ENCODE measurements around the gene INPP5F. TPM values are rescaled to one million over a fixed set of nuclear protein-coding genes. Genes with fewer than 3 reads are reported as not detected.

INPP5F gene
- total and polyA plus RNA-seq, 9 of the 15 experiments (the other 6 are each of a cell fraction or from before 2014, with no cell fraction given), result 1.6 to 7.3 (median 6.0) TPM

DNA sequence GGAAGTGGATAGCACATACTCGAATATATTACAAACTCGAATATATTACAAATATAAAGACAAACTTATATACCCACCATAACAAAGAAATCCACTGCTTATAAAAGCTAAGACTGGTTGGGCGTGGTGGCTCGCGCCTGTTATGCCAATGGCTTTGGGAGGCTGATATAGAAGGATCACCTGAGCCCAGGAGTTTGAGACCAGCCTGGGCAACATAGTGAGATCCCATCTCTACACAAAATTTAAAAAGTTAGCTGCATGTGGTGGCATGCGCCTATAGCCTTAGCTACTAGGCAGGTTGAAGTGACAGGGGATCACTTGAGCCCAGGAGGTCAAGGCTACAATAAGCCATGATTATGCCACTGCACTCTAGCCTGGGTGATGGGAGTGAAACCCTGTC is 126.4 kb downstream of the INPP5F start:
- Histone ChIP-seq H3K27me3 (ENCODE audit: control insufficient read depth in 2 of 2, insufficient read depth in 2 of 2, low read length in 2 of 2) (no peaks in the 10 kb centered on the region), H3K9me1 (ENCODE audit: control insufficient read depth, insufficient read depth, low read length) (no peaks in the 10 kb centered on the region), H3K4me2 (ENCODE audit: insufficient read depth, low read length) (no peak overlapping the region), H3K9ac (ENCODE audit: insufficient read depth in 1 of 2, low read depth in 2 of 2, low read length in 2 of 2) (no peak overlapping the region), H4K20me1 (replicated peaks; ENCODE audit: control insufficient read depth, insufficient read depth, low read length) (no peaks in the 10 kb centered on the region), H2AFZ (ENCODE audit: low read depth, low read length) (no peak overlapping the region), H3K9me3 (replicated peaks; ENCODE audit: control insufficient read depth, insufficient read depth, low read depth, low read length) (no peaks in the 10 kb centered on the region), H3K36me3 (ENCODE audit: control insufficient read depth, insufficient read depth, low read length) (peaks cover 72% of the 10 kb centered on the region), H3K79me2 (ENCODE audit: control insufficient read depth, insufficient read depth, low read length) (no peaks in the 10 kb centered on the region), H3K4me3 (no peak overlapping the region), H3K4me1 (replicated peaks in 1 of 2; ENCODE audit: control insufficient read depth in 2 of 2, insufficient read depth in 2 of 2, low read length in 2 of 2) (no peaks in the 10 kb centered on the region), H3K27ac (ENCODE audit: extremely low read depth, low read depth, low read length) (no peak overlapping the region)
- FAIRE-seq, result no peak
- 98% methylated on average over 6 of the region's 6 CpGs for WGBS (ENCODE audit: insufficient coverage, low coverage, missing lambda C conversion rate)
- in situ Hi-C loops (cut with MboI), result loop anchor here (5.0 kb wide), 1 partner anchor 100 kb away; no protein-coding TSS in a partner anchor
- intact Hi-C loops (cut with micrococcal nuclease), result no loop called here
- no peak for DNase-seq (ENCODE audit: extremely low read depth in 1 of 4, low spot score in 3 of 4)
- no peak for ATAC-seq
- POLR2A ChIA-PET, result no interaction called here
- no TSS peak for BruUV-seq (replicated peaks)
- CTCF ChIA-PET (ENCODE audit: low intra/inter-chr PET ratio), result interaction anchor here (0.7 kb wide), 1 partner anchor 415 kb away, joined by 5 read pairs; no protein-coding TSS in a partner anchor
- TF ChIP-seq ZNF175 (CRISPR knock-in tag; IDR thresholded peaks at IDR 0.05; ENCODE audit: low read depth), result no peak
- TF ChIP-seq FUS (optimal IDR thresholded peaks at IDR 0.05; ENCODE audit: low read depth, low read length), result no peak
- TF ChIP-seq, protein P1, sequence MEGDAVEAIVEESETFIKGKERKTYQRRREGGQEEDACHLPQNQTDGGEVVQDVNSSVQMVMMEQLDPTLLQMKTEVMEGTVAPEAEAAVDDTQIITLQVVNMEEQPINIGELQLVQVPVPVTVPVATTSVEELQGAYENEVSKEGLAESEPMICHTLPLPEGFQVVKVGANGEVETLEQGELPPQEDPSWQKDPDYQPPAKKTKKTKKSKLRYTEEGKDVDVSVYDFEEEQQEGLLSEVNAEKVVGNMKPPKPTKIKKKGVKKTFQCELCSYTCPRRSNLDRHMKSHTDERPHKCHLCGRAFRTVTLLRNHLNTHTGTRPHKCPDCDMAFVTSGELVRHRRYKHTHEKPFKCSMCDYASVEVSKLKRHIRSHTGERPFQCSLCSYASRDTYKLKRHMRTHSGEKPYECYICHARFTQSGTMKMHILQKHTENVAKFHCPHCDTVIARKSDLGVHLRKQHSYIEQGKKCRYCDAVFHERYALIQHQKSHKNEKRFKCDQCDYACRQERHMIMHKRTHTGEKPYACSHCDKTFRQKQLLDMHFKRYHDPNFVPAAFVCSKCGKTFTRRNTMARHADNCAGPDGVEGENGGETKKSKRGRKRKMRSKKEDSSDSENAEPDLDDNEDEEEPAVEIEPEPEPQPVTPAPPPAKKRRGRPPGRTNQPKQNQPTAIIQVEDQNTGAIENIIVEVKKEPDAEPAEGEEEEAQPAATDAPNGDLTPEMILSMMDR (IDR thresholded peaks at IDR 0.05 in 2 of 3, conservative IDR thresholded peaks at IDR 0.05 in 1 of 3; ENCODE audit: insufficient read depth in 2 of 3, low read depth in 1 of 3, low read length in 3 of 3), result no peak
- TF ChIP-seq ZFX (CRISPR knock-in tag; IDR thresholded peaks at IDR 0.05), result no peak
- TF ChIP-seq CREBBP (IDR thresholded peaks at IDR 0.05; ENCODE audit: low read depth, low read length), result no peak
- TF ChIP-seq, protein P2, sequence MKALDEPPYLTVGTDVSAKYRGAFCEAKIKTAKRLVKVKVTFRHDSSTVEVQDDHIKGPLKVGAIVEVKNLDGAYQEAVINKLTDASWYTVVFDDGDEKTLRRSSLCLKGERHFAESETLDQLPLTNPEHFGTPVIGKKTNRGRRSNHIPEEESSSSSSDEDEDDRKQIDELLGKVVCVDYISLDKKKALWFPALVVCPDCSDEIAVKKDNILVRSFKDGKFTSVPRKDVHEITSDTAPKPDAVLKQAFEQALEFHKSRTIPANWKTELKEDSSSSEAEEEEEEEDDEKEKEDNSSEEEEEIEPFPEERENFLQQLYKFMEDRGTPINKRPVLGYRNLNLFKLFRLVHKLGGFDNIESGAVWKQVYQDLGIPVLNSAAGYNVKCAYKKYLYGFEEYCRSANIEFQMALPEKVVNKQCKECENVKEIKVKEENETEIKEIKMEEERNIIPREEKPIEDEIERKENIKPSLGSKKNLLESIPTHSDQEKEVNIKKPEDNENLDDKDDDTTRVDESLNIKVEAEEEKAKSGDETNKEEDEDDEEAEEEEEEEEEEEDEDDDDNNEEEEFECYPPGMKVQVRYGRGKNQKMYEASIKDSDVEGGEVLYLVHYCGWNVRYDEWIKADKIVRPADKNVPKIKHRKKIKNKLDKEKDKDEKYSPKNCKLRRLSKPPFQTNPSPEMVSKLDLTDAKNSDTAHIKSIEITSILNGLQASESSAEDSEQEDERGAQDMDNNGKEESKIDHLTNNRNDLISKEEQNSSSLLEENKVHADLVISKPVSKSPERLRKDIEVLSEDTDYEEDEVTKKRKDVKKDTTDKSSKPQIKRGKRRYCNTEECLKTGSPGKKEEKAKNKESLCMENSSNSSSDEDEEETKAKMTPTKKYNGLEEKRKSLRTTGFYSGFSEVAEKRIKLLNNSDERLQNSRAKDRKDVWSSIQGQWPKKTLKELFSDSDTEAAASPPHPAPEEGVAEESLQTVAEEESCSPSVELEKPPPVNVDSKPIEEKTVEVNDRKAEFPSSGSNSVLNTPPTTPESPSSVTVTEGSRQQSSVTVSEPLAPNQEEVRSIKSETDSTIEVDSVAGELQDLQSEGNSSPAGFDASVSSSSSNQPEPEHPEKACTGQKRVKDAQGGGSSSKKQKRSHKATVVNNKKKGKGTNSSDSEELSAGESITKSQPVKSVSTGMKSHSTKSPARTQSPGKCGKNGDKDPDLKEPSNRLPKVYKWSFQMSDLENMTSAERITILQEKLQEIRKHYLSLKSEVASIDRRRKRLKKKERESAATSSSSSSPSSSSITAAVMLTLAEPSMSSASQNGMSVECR (CRISPR knock-in tag; IDR thresholded peaks at IDR 0.05), result no peak
- no peak for TF ChIP-seq EP400 (IDR thresholded peaks at IDR 0.05)
- no peak for TF ChIP-seq CBX5 (IDR thresholded peaks at IDR 0.05; ENCODE audit: borderline replicate concordance, low read depth)
- TF ChIP-seq, protein P3, sequence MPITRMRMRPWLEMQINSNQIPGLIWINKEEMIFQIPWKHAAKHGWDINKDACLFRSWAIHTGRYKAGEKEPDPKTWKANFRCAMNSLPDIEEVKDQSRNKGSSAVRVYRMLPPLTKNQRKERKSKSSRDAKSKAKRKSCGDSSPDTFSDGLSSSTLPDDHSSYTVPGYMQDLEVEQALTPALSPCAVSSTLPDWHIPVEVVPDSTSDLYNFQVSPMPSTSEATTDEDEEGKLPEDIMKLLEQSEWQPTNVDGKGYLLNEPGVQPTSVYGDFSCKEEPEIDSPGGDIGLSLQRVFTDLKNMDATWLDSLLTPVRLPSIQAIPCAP (CRISPR knock-in tag; IDR thresholded peaks at IDR 0.05; ENCODE audit: borderline replicate concordance), result no peak
- TF ChIP-seq NFATC3 (IDR thresholded peaks at IDR 0.05), result no peak
- TF ChIP-seq TEAD2 (tag; IDR thresholded peaks at IDR 0.05), result no peak
- TF ChIP-seq XRCC4 (IDR thresholded peaks at IDR 0.05; ENCODE audit: extremely low read depth, insufficient read depth, insufficient read length), result no peak
- TF ChIP-seq, protein P4, sequence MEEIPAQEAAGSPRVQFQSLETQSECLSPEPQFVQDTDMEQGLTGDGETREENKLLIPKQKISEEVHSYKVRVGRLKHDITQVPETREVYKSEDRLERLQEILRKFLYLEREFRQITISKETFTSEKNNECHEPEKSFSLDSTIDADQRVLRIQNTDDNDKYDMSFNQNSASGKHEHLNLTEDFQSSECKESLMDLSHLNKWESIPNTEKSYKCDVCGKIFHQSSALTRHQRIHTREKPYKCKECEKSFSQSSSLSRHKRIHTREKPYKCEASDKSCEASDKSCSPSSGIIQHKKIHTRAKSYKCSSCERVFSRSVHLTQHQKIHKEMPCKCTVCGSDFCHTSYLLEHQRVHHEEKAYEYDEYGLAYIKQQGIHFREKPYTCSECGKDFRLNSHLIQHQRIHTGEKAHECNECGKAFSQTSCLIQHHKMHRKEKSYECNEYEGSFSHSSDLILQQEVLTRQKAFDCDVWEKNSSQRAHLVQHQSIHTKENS (CRISPR knock-in tag; IDR thresholded peaks at IDR 0.05), result no peak
- no peak for TF ChIP-seq FOXK2 (conservative IDR thresholded peaks at IDR 0.05 in 1 of 2, IDR thresholded peaks at IDR 0.05 in 1 of 2; ENCODE audit: low read depth in 2 of 2)

Data from K562 (cell line).